Neural crest cell (in vitro differentiated cells): ENCODE data around the gene NTM. TPM values are rescaled to one million over a fixed set of nuclear protein-coding genes. Genes with fewer than 3 reads are reported as not detected.

Experiments used
- DNase-seq: peaks from one replicate; pipeline ENCODE4 v3.0.0; 2021; ENCODE audit warnings: low read depth, mixed read lengths, low spot score
- H3K27ac Mint-ChIP-seq: one replicate; pipeline ENCODE4 v1.8.0; 2021; ENCODE audit warnings: mild to moderate bottlenecking, mixed read lengths; ENCODE audit not compliant: unreplicated experiment
- H3K27me3 Mint-ChIP-seq: 2 replicates; pipeline ENCODE4 v1.8.0; 2021; ENCODE audit warnings: low read depth, mild to moderate bottlenecking, mixed read lengths
- H3K36me3 Mint-ChIP-seq: 2 replicates; pipeline ENCODE4 v1.8.0; 2021; ENCODE audit warnings: low read depth, mild to moderate bottlenecking, mixed read lengths
- H3K4me1 Mint-ChIP-seq: 2 replicates; pipeline ENCODE4 v1.8.0; 2021; ENCODE audit warnings: mixed read lengths
- H3K4me3 Mint-ChIP-seq: one replicate; pipeline ENCODE4 v1.8.0; 2021; ENCODE audit warnings: mild to moderate bottlenecking, mixed read lengths
- H3K9me3 Mint-ChIP-seq: 2 replicates; pipeline ENCODE4 v1.8.0; 2021; ENCODE audit warnings: mixed read lengths
- CTCF ChIP-seq: fragments of 200-600 bp; sonication (generic); conservative IDR thresholded peaks from 2 replicates; pipeline ENCODE4 v1.5.0; 2021; ENCODE audit warnings: antibody characterized with exemption, mild to moderate bottlenecking
- total RNA-seq: library from RNA; stranded (reverse); gene quantifications from 2 replicates; pipeline ENCODE4 v1.2.1, GENCODE V29; 2021

The NTM gene
- total RNA-seq, 1 donor from 2014 or later, result 11.3 TPM

GRCh38 chr11:132054822-132055221 is 684.4 kb downstream of the NTM start:
- H3K27me3 Mint-ChIP-seq, result no peaks in the 10 kb centered on the region
- DNase-seq, result no peak
- H3K9me3 Mint-ChIP-seq, result no peaks in the 10 kb centered on the region
- TF ChIP-seq CTCF, result no peak
- H3K4me3 Mint-ChIP-seq, result no peak overlapping the region
- peaks cover 8% of the 10 kb centered on the region for H3K4me1 Mint-ChIP-seq
- no peak overlapping the region for H3K27ac Mint-ChIP-seq
- no peaks in the 10 kb centered on the region for H3K36me3 Mint-ChIP-seq

GRCh38 chr11:132055296-132055695 is 684.9 kb downstream of the NTM start:
- Mint-ChIP-seq H3K4me3 (no peak overlapping the region), H3K27ac (no peak overlapping the region)

GRCh38 chr11:132056689-132057088 is 686.3 kb downstream of the NTM start:
- Mint-ChIP-seq H3K4me3 (no peak overlapping the region), H3K27me3 (no peaks in the 10 kb centered on the region), H3K9me3 (no peaks in the 10 kb centered on the region), H3K36me3 (no peaks in the 10 kb centered on the region), H3K27ac (no peak overlapping the region), H3K4me1 (no peaks in the 10 kb centered on the region)
- no peak for TF ChIP-seq CTCF
- DNase-seq, result no peak

More at GRCh38 chr11:132055296-132055695, 684.9 kb downstream of the NTM start:
- no peaks in the 10 kb centered on the region for H3K9me3 Mint-ChIP-seq
- no peaks in the 10 kb centered on the region for H3K36me3 Mint-ChIP-seq
- peaks cover 7% of the 10 kb centered on the region for H3K4me1 Mint-ChIP-seq
- no peaks in the 10 kb centered on the region for H3K27me3 Mint-ChIP-seq
- DNase-seq, result no peak
- no peak for TF ChIP-seq CTCF

- Mint-ChIP-seq H3K36me3 (no peaks in the 10 kb centered on the region), H3K27me3 (no peaks in the 10 kb centered on the region), H3K27ac (no peak overlapping the region), H3K4me3 (no peak overlapping the region), H3K4me1 (no peaks in the 10 kb centered on the region), H3K9me3 (no peaks in the 10 kb centered on the region)
- TF ChIP-seq CTCF, result no peak
- DNase-seq, result no peak
Measured at GRCh38 chr11:132057266-132057665, 686.9 kb downstream of the NTM start.

- no peak for DNase-seq
- H3K36me3 Mint-ChIP-seq, result no peaks in the 10 kb centered on the region
- H3K4me3 Mint-ChIP-seq, result no peak overlapping the region
- TF ChIP-seq CTCF, result no peak
- H3K27ac Mint-ChIP-seq, result no peak overlapping the region
- H3K4me1 Mint-ChIP-seq, result no peaks in the 10 kb centered on the region
- no peaks in the 10 kb centered on the region for H3K27me3 Mint-ChIP-seq
- no peaks in the 10 kb centered on the region for H3K9me3 Mint-ChIP-seq
Measured at GRCh38 chr11:132058211-132058772, 687.9 kb downstream of the NTM start.
